ENCODE data around the gene DLG2.

The DLG2 gene

GRCh38 chr11:84128840-84129239, 1498.3 kb downstream of the DLG2 start:
- TF ChIP-seq CTCF (IDR thresholded peaks at IDR 0.05; ENCODE audit: insufficient read depth, low read depth, low read length, missing control alignments) = no peak
- no peak overlapping the region for H3K4me3 ChIP-seq (ENCODE audit: low read length)
- DNase-seq (ENCODE audit: low read depth) = no peak

- H3K4me3 ChIP-seq (ENCODE audit: low read length) = no peak overlapping the region
- no peak for TF ChIP-seq CTCF (IDR thresholded peaks at IDR 0.05; ENCODE audit: insufficient read depth, low read depth, low read length, missing control alignments)
- DNase-seq (ENCODE audit: low read depth) = peak; percentile 5
These were observed 1509.8 kb downstream of the DLG2 start for GRCh38 chr11:84117394-84117793.

GRCh38 chr11:84106541-84106940, 1520.6 kb downstream of the DLG2 start:
- no peak for DNase-seq (ENCODE audit: low read depth)
- H3K4me3 ChIP-seq (ENCODE audit: low read length) = no peak overlapping the region
- no peak for TF ChIP-seq CTCF (IDR thresholded peaks at IDR 0.05; ENCODE audit: insufficient read depth, low read depth, low read length, missing control alignments)

GRCh38 chr11:84105148-84105547, 1522.0 kb downstream of the DLG2 start:
- TF ChIP-seq CTCF (IDR thresholded peaks at IDR 0.05; ENCODE audit: insufficient read depth, low read depth, low read length, missing control alignments) = no peak
- no peak overlapping the region for H3K4me3 ChIP-seq (ENCODE audit: low read length)
- no peak for DNase-seq (ENCODE audit: low read depth)

GRCh38 chr11:84103096-84103495, 1524.0 kb downstream of the DLG2 start:
- no peak for DNase-seq (ENCODE audit: low read depth)
- no peak overlapping the region for H3K4me3 ChIP-seq (ENCODE audit: low read length)
- TF ChIP-seq CTCF (IDR thresholded peaks at IDR 0.05; ENCODE audit: insufficient read depth, low read depth, low read length, missing control alignments) = no peak

GRCh38 chr11:84097186-84097585, 1530.0 kb downstream of the DLG2 start:
- no peak for TF ChIP-seq CTCF (IDR thresholded peaks at IDR 0.05; ENCODE audit: insufficient read depth, low read depth, low read length, missing control alignments)
- no peak for DNase-seq (ENCODE audit: low read depth)
- no peak overlapping the region for H3K4me3 ChIP-seq (ENCODE audit: low read length)

- no peak for DNase-seq (ENCODE audit: low read depth)
- H3K4me3 ChIP-seq (ENCODE audit: low read length) = no peak overlapping the region
- no peak for TF ChIP-seq CTCF (IDR thresholded peaks at IDR 0.05; ENCODE audit: insufficient read depth, low read depth, low read length, missing control alignments)
These were observed 1535.7 kb downstream of the DLG2 start for GRCh38 chr11:84091212-84091986.

Measured in epithelial cell of esophagus (primary cell).